Measurements from ENCODE around the gene TFG. TPM values are rescaled to one million over a fixed set of nuclear protein-coding genes. Genes with fewer than 3 reads are reported as not detected.

Gene TFG
- total RNA-seq, 1 experiment from 2014 or later: 139 TPM

- no peaks in the 10 kb centered on the region for H3K9me3 Mint-ChIP-seq (ENCODE audit: low read depth, unreplicated experiment)
- intact Hi-C loops (cut with micrococcal nuclease; ENCODE audit: unreplicated experiment): no loop called here
- H3K4me1 Mint-ChIP-seq (ENCODE audit: low read depth, unreplicated experiment): no peaks in the 10 kb centered on the region
- BruUV-seq (replicated peaks): no TSS peak
- TF ChIP-seq, protein P1, sequence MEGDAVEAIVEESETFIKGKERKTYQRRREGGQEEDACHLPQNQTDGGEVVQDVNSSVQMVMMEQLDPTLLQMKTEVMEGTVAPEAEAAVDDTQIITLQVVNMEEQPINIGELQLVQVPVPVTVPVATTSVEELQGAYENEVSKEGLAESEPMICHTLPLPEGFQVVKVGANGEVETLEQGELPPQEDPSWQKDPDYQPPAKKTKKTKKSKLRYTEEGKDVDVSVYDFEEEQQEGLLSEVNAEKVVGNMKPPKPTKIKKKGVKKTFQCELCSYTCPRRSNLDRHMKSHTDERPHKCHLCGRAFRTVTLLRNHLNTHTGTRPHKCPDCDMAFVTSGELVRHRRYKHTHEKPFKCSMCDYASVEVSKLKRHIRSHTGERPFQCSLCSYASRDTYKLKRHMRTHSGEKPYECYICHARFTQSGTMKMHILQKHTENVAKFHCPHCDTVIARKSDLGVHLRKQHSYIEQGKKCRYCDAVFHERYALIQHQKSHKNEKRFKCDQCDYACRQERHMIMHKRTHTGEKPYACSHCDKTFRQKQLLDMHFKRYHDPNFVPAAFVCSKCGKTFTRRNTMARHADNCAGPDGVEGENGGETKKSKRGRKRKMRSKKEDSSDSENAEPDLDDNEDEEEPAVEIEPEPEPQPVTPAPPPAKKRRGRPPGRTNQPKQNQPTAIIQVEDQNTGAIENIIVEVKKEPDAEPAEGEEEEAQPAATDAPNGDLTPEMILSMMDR (IDR thresholded peaks at IDR 0.05; ENCODE audit: unreplicated experiment): no peak
- no peak for DNase-seq
- no peak overlapping the region for H3K4me3 Mint-ChIP-seq (ENCODE audit: low read depth, unreplicated experiment)
- H3K27me3 Mint-ChIP-seq (ENCODE audit: unreplicated experiment): no peaks in the 10 kb centered on the region
- no peak overlapping the region for H3K27ac Mint-ChIP-seq (ENCODE audit: unreplicated experiment)
- CTCF ChIA-PET: interaction anchor here (1.5 to 1.7 kb wide), 2 partner anchors 299 to 434 kb away, joined by 5 to 8 read pairs; no protein-coding TSS in a partner anchor
- peaks cover 23% of the 10 kb centered on the region for H3K36me3 Mint-ChIP-seq (ENCODE audit: insufficient read depth, unreplicated experiment)
Measured at GRCh38 chr3:100761951-100762350, 52.7 kb downstream of the TFG start.

GRCh38 chr3:100765437-100765975 lies 56.2 kb downstream of the TFG start:
- BruUV-seq (replicated peaks): no TSS peak
- no peak overlapping the region for H3K27ac Mint-ChIP-seq (ENCODE audit: unreplicated experiment)
- CTCF ChIA-PET: no interaction called here
- no peaks in the 10 kb centered on the region for H3K9me3 Mint-ChIP-seq (ENCODE audit: low read depth, unreplicated experiment)
- intact Hi-C loops (cut with micrococcal nuclease; ENCODE audit: unreplicated experiment): no loop called here
- no peaks in the 10 kb centered on the region for H3K27me3 Mint-ChIP-seq (ENCODE audit: unreplicated experiment)
- no peak for DNase-seq
- no peak overlapping the region for H3K4me3 Mint-ChIP-seq (ENCODE audit: low read depth, unreplicated experiment)
- peaks cover 2% of the 10 kb centered on the region for H3K36me3 Mint-ChIP-seq (ENCODE audit: insufficient read depth, unreplicated experiment)
- H3K4me1 Mint-ChIP-seq (ENCODE audit: low read depth, unreplicated experiment): no peaks in the 10 kb centered on the region
- TF ChIP-seq, protein P1 (IDR thresholded peaks at IDR 0.05; ENCODE audit: unreplicated experiment): no peak

- Mint-ChIP-seq H3K4me1 (ENCODE audit: low read depth, unreplicated experiment) (no peaks in the 10 kb centered on the region), H3K9me3 (ENCODE audit: low read depth, unreplicated experiment) (no peaks in the 10 kb centered on the region), H3K27me3 (ENCODE audit: unreplicated experiment) (no peaks in the 10 kb centered on the region), H3K4me3 (ENCODE audit: low read depth, unreplicated experiment) (no peak overlapping the region), H3K27ac (ENCODE audit: unreplicated experiment) (no peak overlapping the region), H3K36me3 (ENCODE audit: insufficient read depth, unreplicated experiment) (no peaks in the 10 kb centered on the region)
- no TSS peak for BruUV-seq (replicated peaks)
- CTCF ChIA-PET: no interaction called here
- TF ChIP-seq, protein P1 (IDR thresholded peaks at IDR 0.05; ENCODE audit: unreplicated experiment): no peak
- intact Hi-C loops (cut with micrococcal nuclease; ENCODE audit: unreplicated experiment): no loop called here
- no peak for DNase-seq
Measured at GRCh38 chr3:100766069-100766468, 56.8 kb downstream of the TFG start.

- Mint-ChIP-seq H3K4me3 (ENCODE audit: low read depth, unreplicated experiment) (no peak overlapping the region), H3K27ac (ENCODE audit: unreplicated experiment) (no peak overlapping the region), H3K27me3 (ENCODE audit: unreplicated experiment) (no peaks in the 10 kb centered on the region), H3K9me3 (ENCODE audit: low read depth, unreplicated experiment) (no peaks in the 10 kb centered on the region), H3K4me1 (ENCODE audit: low read depth, unreplicated experiment) (no peaks in the 10 kb centered on the region), H3K36me3 (ENCODE audit: insufficient read depth, unreplicated experiment) (no peaks in the 10 kb centered on the region)
- TF ChIP-seq, protein P1 (IDR thresholded peaks at IDR 0.05; ENCODE audit: unreplicated experiment): no peak
- intact Hi-C loops (cut with micrococcal nuclease; ENCODE audit: unreplicated experiment): no loop called here
- no peak for DNase-seq
- CTCF ChIA-PET: no interaction called here
- no TSS peak for BruUV-seq (replicated peaks)
Measured at GRCh38 chr3:100769693-100770092, 60.4 kb downstream of the TFG start.

All from Calu3 (cell line).